ENCODE results near the gene ASCC1. TPM values are rescaled to one million over a fixed set of nuclear protein-coding genes. Genes with fewer than 3 reads are reported as not detected.

ASCC1 gene, protein sequence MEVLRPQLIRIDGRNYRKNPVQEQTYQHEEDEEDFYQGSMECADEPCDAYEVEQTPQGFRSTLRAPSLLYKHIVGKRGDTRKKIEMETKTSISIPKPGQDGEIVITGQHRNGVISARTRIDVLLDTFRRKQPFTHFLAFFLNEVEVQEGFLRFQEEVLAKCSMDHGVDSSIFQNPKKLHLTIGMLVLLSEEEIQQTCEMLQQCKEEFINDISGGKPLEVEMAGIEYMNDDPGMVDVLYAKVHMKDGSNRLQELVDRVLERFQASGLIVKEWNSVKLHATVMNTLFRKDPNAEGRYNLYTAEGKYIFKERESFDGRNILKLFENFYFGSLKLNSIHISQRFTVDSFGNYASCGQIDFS
- total RNA-seq: 10 to 100 TPM; 26.0 to 35.2 (median 29.3) TPM
- total RNA-seq (2013): 27.2 TPM

DNA sequence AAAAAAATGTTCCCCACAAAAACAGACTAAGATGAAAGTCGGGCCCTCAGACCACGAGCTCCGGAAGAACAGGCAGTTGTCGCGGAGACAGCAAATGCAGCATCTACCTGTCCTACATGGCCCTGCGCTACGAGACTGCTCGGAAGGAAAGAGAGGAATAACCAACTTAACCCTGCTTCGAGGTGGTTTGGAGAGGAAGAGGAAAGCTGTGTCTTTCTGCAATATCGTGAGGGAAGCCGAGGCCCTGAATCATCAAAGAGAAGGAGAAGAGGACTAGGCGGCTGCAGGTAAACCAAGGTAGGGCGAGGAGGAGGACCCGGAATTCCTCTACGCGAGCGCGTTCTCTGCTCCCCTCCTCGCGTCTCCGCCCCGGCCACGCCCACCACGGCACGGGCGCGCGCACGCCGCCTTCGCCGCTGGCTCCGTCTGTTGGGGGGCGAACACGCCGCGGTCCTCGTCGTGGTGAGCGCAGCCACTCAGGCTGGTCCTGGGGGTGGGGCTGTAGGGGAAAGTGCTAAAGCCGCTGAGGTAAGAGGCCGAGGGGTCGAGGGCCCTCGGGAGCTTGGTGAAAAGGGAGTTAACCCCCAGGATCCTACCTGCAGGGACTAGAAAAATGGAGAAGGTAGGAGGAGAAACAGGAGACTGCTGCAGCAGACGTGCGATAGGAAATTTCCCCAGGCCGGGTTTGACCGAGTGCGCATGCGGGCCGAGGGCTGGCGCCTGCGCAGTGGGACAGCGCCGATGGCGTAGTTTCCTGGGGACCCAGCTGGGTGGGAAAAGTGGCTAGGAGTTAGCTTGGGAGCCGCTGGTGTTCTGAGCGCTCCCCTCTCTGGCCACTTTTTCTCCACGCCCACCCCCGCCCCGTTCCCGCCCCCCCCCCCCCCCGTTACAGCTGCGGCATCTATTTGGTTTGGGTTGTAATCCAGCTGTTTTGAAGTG, at the start of gene ASCC1, which contains the start of gene ANAPC16:
ASCC1 (minus strand) TSS at position 666 of the 939 bp plus-strand sequence. CDS start 2,978 bp downstream, outside the sequence.
ANAPC16 (plus strand) TSS at position 402 of the 939 bp plus-strand sequence. CDS start 7,903 bp downstream, outside the sequence.
- H3K4me1 Mint-ChIP-seq: peaks cover 20 to 45% of the 10 kb centered on the region in 2 donors
- ATAC-seq: peak; percentile 93 to 97 (median 93)

DNA sequence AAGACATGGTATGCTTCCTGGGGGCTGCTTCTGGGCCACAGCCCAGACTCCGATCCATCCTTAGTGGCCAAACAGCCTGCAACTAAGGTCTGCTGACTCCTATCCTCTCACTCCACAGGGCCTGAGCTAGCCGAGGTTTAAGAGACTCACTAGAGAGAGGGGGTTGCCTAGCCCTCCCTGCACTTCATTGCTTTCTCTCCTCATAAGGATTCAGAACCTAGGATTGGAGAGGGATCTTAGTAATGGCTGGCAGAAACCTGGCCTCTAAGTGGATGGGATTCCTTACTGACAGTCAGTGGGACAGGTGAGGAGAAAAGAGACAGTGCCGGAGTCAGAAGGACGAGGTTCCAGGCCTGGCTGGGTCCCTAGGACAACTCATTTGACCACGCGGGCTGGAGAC, 49.4 kb upstream of the ASCC1 start:
- Mint-ChIP-seq H3K4me3 (no peak overlapping the region), H3K9me3 (no peaks in the 10 kb centered on the region), H3K4me1 (peaks cover 16 to 27% of the 10 kb centered on the region in 2 donors), H3K27ac (no peak overlapping the region), H3K36me3 (no peaks in the 10 kb centered on the region), H3K27me3 (ENCODE audit: low read depth in 2 of 2) (no peaks in the 10 kb centered on the region)
- H3K27ac ChIP-seq (ENCODE audit: low read length): no peak overlapping the region
- intact Hi-C loops (cut with micrococcal nuclease): no loop called here
- H3K9me3 ChIP-seq (ENCODE audit: control insufficient read depth, insufficient read depth, low read length): no peaks in the 10 kb centered on the region
- TF ChIP-seq, protein P1, sequence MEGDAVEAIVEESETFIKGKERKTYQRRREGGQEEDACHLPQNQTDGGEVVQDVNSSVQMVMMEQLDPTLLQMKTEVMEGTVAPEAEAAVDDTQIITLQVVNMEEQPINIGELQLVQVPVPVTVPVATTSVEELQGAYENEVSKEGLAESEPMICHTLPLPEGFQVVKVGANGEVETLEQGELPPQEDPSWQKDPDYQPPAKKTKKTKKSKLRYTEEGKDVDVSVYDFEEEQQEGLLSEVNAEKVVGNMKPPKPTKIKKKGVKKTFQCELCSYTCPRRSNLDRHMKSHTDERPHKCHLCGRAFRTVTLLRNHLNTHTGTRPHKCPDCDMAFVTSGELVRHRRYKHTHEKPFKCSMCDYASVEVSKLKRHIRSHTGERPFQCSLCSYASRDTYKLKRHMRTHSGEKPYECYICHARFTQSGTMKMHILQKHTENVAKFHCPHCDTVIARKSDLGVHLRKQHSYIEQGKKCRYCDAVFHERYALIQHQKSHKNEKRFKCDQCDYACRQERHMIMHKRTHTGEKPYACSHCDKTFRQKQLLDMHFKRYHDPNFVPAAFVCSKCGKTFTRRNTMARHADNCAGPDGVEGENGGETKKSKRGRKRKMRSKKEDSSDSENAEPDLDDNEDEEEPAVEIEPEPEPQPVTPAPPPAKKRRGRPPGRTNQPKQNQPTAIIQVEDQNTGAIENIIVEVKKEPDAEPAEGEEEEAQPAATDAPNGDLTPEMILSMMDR (IDR thresholded peaks at IDR 0.05): no peak
- DNase-seq (no peak), ATAC-seq (no peak)
- no peak overlapping the region for H3K4me3 ChIP-seq (ENCODE audit: low read length)
- no peaks in the 10 kb centered on the region for H3K27me3 ChIP-seq (ENCODE audit: control insufficient read depth, insufficient read depth, low read length)
- WGBS (ENCODE audit: insufficient coverage): 95% methylated on average over 6 of the region's 6 CpGs
- H3K4me1 ChIP-seq (ENCODE audit: control insufficient read depth, insufficient read depth, low read length): peaks cover 34% of the 10 kb centered on the region
- H3K36me3 ChIP-seq (ENCODE audit: control insufficient read depth, insufficient read depth, low read length): no peaks in the 10 kb centered on the region

More for the DNA sequence above, at the start of gene ASCC1, which contains the start of gene ANAPC16:
- no peaks in the 10 kb centered on the region for H3K9me3 Mint-ChIP-seq
- TF ChIP-seq, protein P1 (IDR thresholded peaks at IDR 0.05): no peak
- peak within 1 kb of the TSS; percentile 98 to 100 for H3K27ac Mint-ChIP-seq
- no peaks in the 10 kb centered on the region for H3K36me3 Mint-ChIP-seq
- H3K9me3 ChIP-seq (ENCODE audit: control insufficient read depth, insufficient read depth, low read length): no peaks in the 10 kb centered on the region
- H3K27ac ChIP-seq (ENCODE audit: low read length): peak within 1 kb of the TSS; percentile 93
- H3K4me1 ChIP-seq (ENCODE audit: control insufficient read depth, insufficient read depth, low read length): peaks cover 28% of the 10 kb centered on the region
- H3K27me3 Mint-ChIP-seq (ENCODE audit: low read depth in 2 of 2): no peaks in the 10 kb centered on the region
- peak within 1 kb of the TSS; percentile 66 for H3K4me3 ChIP-seq (ENCODE audit: low read length)
- no peaks in the 10 kb centered on the region for H3K27me3 ChIP-seq (ENCODE audit: control insufficient read depth, insufficient read depth, low read length)
- intact Hi-C loops (cut with micrococcal nuclease): loop anchor here (1.0 to 5.0 kb wide), 4 partner anchors 44 to 129 kb away; partner anchors contain the start of genes DDIT4 and SPOCK2
- peak; percentile 95 to 96 for DNase-seq
- WGBS (ENCODE audit: insufficient coverage): under 1% methylated on average over 56 of the region's 64 CpGs
- peak within 1 kb of the TSS; percentile 97 for H3K4me3 Mint-ChIP-seq
- H3K36me3 ChIP-seq (ENCODE audit: control insufficient read depth, insufficient read depth, low read length): peaks cover 8% of the 10 kb centered on the region

DNA sequence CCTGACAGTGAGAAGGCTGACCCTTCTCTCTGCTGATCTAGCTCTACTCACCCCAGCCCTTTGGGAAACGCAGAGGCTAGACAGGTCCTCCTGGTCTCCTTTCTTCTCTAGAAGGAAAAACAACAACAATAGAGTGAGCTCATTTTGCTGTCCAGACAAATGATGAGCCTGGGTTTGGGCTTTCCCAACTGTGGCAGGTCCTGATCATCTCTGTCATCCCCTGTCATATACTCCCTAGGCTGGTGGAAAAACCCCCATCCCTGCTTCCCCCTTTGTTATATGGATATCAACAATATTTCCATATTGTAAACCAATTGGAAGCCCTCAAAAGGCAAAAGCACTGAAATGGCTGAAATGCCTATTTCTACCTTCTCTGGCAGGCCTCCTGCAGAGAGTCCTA, 48.5 kb upstream of the ASCC1 start:
- no peak overlapping the region for H3K4me3 ChIP-seq (ENCODE audit: low read length)
- intact Hi-C loops (cut with micrococcal nuclease): loop anchor here (5.0 kb wide), 1 partner anchor 833 kb away; the partner anchor contains the start of gene P4HA1
- H3K27me3 ChIP-seq (ENCODE audit: control insufficient read depth, insufficient read depth, low read length): no peaks in the 10 kb centered on the region
- TF ChIP-seq, protein P1 (IDR thresholded peaks at IDR 0.05): no peak
- peaks cover 26 to 33% of the 10 kb centered on the region in 2 donors for H3K4me1 Mint-ChIP-seq
- ATAC-seq: no peak
- DNase-seq: no peak
- H3K4me3 Mint-ChIP-seq: no peak overlapping the region
- WGBS (ENCODE audit: insufficient coverage): 100% methylated on average over 1 of the region's 1 CpG
- H3K36me3 ChIP-seq (ENCODE audit: control insufficient read depth, insufficient read depth, low read length): no peaks in the 10 kb centered on the region
- H3K9me3 ChIP-seq (ENCODE audit: control insufficient read depth, insufficient read depth, low read length): no peaks in the 10 kb centered on the region
- no peaks in the 10 kb centered on the region for H3K36me3 Mint-ChIP-seq
- no peaks in the 10 kb centered on the region for H3K27me3 Mint-ChIP-seq (ENCODE audit: low read depth in 2 of 2)
- H3K27ac Mint-ChIP-seq: no peak overlapping the region
- no peaks in the 10 kb centered on the region for H3K9me3 Mint-ChIP-seq
- peaks cover 44% of the 10 kb centered on the region for H3K4me1 ChIP-seq (ENCODE audit: control insufficient read depth, insufficient read depth, low read length)
- H3K27ac ChIP-seq (ENCODE audit: low read length): no peak overlapping the region

Measured in natural killer cell (primary cell).